Amygdala (tissue), 56 donors: ENCODE results near the gene LPCAT3.
"Not testable (repeated sequence)": the region's sequence is repeated elsewhere in the genome, so short reads cannot be mapped to it uniquely, and the experiment has no call there.

Experiments used
- DNase-seq, 56 donors: peaks; one replicate each; lab custom pipeline; 2025; lab: John Stamatoyannopoulos, UW

Gene LPCAT3

DNA sequence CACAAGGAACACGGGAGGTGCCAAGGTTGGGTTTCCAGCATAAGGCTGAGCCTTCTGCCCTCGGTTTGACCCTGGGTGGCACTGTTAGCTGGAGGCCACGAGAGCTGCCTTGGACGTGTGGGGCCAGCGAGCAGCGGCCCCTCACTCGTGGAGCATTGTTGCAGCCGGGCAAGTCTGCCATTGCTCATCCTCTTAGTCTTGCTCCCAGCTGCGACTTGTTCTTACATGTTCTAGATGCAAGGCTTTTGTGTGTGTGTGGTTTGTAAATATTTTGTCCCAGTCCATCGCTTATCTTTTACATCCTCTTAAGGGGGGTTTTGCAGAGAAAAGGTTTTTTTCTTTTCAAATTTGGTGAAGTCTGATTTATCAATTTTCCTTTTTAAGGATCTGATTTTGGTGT lies 21.1 kb upstream of the LPCAT3 start:
- DNase-seq: no peak

DNA sequence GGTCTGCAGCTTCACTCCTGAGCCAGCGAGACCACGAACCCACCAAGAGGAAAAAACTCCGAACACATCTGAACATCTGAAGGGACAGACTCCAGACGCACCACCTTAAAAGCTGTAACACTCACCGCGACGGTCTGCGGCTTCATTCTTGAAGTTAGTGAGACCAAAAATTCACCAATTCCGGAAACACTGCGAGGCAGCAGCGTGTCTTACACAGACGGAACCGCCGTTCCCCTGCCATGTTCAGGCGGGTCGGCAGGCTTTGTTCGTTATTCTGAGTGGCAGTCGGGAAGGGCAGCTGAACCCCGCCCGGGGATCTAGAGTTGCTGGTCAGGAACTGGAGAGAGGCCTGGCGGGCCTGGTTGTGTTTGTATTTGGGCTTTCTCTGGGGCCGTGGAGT lies 20.3 kb upstream of the LPCAT3 start:
- DNase-seq: no peak

DNA sequence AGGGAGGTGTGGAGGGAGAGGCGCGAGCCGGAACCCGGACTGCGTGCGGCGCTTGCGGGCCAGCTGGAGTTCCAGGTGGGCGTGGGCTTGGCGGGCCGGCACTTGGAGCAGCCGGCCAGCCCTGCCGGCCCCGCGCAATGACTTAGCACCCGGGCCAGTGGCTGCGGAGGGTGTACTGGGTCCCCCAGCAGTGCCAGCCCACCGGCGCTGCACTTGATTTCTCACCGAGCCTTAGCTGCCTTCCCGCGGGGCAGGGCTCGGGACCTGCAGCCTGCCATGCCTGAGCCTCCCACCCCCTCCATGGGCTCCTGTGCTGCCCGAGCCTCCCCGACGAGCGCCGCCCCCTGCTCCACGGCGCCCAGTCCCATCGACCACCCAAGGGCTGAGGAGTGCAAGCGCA lies 19.1 kb upstream of the LPCAT3 start:
- DNase-seq: not testable (repeated sequence)

DNA sequence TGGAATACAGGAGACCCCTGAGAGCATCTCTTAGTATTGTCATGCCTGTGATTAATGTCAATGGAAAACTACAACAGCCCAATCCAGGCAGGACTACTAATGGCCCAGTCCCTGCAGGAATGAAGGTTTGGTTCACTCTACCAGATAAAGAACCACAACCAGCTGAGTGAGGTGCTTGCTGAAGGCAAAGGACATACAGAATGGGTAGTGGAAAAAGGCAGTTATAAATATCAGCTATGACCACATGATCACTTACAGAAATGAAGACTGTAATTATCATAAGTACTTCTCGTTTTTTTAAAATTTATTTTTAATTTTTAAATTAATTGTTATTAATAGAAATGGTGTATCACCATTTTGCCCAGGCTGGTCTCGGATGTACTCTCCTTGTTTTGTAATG lies 17.2 kb upstream of the LPCAT3 start:
- DNase-seq: no peak

DNA sequence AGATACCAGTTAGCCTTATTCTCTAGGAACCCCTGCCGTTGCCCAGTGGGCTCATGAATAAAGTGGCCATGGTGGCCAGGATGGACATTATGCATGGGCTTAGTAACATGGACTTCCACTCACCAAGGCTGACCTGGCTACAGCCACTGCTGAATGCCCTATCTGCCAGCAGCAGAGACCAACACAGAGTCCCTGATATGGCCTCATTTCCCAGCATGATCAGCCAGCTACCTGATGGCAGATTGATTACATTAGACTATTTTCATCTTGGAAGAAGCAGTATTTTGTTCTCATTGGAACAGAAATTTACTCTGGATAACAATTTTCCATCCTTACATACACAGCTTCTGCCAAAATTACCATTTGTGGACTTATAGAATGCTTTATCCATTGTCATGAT lies 16.2 kb upstream of the LPCAT3 start:
- DNase-seq: no peak

DNA sequence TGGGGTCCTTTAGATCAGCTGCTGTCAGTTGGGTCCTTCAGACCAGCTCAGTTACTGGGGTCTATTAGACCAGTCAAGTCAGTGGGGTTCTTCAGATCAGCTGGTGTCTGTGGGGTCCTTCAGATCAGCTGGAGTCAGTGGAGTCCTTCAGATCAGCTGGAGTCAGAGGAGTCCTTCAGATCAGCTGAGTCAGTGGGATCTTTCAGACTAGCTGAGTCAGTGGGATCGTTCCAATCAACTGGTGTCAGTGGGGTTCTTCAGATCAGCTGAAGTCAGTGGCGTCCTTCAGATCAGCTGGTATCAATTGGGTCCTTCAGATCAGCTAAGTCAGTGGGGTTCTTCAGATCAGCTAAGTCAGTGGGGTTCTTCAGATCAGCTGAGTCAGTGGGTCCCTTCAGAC lies 14.7 kb upstream of the LPCAT3 start:
- DNase-seq: no peak

DNA sequence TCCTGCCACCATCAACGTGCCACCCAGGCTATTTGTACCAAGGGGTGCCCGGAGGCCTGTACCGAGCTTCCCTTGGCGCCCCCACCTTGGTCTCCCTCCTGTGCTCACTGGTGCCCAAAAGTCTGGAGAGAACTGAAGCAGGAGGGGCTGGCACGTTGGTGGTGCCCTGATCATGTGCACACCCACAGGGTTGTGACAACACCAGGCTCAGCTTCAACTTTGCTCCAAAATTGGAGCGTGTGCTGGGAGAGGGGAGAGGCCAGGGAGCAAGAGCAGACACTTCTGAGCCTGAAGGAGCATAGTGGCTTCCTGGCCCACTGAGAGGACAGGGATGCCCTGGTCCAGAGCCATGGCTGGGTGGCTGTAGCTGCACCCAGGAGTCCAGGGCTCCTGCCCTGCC lies 13.0 kb upstream of the LPCAT3 start:
- no peak for DNase-seq

DNA sequence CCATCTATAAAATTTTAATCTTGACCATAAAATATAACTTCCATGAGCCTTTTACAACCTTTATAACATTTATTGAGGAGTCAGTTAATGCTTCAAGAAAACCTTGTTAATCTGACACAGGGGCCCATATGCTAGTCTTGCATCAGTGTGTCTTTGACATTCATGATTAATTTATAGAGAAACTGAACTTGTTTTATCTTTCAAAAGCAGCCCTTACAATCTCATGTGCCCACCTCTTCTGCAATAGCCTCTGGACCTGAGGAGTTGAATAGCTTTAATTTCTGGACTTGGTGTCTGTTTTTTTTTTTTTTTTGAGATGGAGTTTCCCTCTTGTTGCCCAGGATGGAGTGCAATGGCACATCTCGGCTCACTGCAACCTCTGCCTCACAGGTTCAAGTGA lies 8.6 kb upstream of the LPCAT3 start:
- DNase-seq: no peak

DNA sequence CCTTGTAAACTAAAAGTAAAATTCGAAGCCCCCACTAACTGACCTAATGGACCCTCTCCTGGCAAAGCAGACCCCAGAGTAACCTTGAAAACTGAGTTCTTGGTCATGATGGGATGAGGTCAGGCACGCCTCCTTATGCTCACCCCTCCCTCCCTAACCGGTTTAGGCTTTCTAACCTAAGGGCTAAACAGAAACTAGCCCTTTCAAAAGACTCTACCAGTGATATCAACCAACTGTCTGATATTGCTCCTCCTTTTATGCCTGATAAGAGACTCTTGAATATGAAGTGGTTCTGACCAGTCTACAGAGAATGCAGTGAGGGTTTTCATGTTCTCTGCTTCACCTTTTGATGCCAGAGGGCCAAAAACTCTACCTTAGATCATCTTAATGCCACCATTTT lies 4.8 kb upstream of the LPCAT3 start:
- DNase-seq: no peak

DNA sequence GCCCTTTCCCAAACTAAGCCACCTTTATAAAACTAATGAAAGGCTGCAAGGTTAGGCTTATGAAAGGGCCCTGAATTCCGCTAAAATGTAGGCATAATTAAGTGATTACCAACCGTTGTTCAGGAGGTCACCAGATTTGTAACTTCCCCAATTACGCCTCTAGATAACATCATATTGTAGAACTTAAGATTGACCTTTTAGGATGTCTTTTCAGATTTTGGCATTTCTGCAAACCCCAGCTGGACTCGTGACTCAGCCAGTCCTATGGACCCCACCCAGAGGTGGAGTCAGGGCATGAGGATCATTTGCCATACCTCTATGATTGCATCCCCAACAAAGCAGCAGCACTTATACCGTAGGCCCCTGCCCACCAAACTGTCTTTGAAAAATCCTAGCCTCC lies 3.7 kb upstream of the LPCAT3 start:
- no peak for DNase-seq

DNA sequence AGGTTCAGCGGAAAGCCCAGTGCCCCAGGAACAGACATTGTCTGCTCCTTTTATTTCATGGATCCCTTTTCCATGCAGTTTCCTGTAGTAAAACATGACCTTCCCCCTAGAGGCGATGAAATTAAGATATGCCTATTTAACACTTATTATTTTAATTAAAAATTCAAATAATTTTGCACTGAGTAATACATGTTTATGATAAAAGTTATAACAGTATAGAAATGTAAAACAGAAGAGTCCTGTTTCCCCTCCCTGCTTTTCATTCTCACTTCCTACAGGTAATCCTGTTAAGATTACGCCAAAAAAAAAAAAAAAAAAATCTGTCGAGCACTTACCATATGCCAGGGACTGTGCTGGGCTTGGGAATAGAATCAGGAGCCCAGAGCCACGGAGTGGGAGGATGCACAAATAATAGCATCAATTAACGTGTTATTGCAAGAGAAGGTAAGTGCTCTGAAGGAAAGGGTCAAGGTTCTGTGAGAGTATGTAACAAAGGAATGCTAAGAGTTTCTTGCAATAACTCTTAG lies 830 bp upstream of the LPCAT3 start:
- DNase-seq: no peak

DNA sequence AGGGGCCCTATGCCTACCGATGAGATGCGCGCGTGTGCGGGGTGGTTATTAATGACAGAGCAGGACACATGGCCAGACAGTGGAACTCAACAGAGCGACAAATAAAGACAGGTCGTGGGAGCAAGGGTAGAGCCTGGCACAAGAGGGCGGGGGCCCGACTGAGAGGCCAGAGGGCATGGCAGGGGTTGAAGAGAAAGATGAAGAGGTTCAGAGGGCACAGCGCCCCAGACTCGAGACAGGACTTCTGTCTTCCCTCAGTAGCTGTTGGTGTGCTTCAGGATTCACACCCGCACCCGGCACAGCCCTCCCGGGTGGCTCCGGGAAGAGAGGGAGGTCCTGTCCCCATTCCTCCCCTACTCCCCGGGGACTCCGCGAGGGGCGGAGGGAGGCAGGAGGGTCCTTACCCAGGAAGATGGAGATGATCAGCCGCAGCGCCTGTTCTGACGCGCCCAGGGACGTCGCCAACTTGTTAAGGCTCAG lies 366 bp downstream of the LPCAT3 start:
- peak in 10 of 56 donors; percentile 30 to 63 (median 46) for DNase-seq

DNA sequence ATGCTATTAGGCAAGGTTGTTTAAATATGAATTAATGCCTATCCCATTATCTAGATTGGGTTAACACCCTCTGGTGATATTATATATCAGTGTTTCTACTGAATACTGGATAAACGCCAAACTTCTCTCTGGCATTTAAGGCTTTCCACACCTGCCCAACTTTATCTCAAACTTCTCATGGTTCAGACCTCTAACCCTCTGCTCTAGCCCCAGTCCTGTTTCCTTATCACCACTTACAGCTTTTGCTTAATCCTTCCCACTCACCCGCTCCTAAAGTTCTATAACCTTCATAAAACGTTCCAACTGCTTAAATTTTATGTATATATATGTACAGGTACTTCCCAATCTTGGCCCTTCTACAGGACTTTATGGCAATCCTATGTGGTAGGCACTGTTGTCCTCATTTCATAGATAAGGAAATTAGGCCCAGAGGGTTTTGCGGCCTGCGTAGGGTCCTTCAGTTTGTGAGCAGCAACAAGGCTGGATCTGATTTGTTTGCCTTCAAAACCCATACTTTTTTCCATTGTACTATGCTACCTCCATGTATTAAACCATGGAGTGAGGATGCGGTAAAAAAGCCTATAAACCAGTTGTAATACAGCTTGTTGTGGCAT lies 1.2 kb downstream of the LPCAT3 start:
- DNase-seq: no peak

DNA sequence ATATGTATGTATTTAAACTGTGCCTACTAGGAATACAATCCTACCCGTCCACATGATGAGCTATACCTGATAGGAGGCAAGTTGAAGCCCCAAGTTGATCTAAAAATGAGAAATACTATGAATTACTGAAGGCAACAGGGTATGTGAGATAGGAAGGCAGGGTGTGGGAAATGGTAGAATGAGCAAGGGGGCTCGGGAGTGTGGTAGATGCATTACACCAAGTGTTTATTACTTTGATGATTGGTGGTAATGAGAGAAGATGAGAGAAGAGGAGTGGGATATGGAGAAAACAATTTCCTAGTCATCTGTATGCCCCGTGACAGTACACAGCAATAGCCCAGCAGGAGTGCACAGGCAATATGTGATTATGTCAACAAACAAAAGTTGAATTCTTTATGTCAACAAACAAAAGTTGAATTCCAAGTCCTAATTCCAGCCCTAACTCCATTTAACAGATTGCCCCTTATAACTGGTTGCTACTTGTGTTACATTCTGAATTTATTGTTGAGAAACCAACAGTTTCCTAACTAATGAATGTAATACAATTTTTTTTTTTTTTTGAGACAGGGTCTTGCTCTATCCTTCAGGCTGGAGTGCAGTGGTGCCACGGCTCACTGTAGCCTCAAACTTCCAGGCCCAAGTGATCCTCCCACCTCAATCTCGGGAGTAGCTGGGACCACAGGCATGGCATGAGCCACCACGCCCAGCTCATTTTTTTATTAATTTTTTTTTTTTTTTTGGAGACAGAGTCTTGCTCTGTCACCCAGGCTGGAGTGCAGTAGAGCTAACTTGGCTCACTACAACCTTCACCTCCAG lies 2.5 kb downstream of the LPCAT3 start:
- DNase-seq: no peak

DNA sequence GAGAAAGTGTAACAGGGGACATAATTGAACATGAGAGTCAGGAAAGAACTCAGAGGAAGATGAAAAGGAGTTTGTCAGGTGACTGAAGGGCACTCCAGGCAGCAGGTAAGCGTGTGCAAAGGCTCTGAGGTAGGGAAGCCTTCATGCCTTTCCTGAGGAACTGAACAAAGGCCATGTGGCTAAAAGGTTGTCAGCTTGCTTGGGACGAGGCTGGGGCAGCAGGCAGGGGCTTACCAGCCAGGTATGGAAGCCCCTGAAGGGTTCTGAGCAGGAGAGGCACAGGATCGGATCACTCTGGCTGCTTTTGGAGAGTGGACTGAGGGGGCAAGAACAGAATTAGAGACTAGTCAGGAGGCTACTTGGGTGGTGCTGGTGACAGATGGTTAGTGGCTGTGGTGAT lies 5.2 kb downstream of the LPCAT3 start:
- DNase-seq: no peak

DNA sequence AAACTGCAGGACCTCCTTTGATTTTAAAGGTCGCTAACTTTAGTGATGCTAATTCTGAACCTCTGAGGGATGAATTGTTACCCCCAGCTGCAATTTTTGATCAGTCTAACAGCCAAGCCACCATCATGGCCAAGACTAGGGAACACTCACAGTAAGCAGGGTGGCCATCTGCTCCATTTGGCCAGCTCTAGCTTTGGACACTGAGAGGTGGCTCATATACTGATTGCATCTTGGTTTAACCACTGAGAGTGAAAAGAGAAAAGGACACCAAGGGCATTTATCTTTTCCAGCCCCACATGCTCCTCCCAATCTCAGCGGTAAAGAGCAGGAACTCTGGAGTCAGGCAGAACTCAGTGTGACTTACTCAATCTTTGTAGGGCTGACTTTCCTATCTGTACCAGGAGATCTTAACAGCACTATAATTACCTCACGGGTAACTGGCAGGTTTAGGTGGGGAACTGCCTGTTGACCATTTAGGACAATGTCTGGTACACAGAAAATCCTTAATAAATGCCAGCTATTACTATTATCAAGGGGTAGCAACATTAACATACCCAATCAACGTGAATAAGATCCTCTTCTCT lies 6.2 kb downstream of the LPCAT3 start:
- no peak for DNase-seq

DNA sequence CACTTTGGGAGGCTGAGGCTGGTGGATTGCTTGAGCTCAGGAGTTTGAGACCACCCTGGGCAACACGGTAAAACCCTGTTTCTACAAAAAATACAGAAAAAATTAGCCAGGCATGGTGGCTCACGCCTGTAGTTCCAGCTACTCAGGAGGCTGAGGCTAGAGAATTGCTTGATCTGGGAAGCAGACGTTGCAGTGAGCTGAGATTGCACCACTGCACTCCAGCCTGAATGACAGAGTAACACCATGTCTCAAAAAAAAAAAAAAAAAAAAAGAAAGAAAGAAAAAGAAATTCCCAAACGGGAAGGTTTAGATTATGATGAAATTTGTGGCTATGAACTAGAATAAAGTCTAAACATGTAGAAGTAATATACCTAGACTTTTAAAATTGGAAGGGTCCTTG lies 6.9 kb downstream of the LPCAT3 start:
- DNase-seq: not testable (repeated sequence)

DNA sequence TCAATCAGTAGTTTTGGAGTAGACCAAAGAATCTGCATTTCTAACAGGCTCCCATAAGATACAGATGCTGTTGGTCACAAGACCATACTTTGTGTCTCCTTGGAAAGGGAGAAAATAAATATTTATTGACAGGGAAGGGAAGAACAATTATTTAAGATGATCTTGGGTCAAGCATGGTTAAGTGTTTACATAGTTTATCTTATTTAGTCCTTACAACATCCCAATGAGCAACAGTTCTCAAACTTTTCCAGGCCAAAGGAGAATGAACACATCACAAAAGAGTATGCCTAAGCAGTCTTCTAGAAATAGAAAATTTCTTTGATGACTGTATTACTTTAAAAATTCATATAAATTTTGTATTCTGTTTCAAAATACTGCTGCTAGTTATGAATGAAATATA lies 8.8 kb downstream of the LPCAT3 start:
- no peak for DNase-seq

DNA sequence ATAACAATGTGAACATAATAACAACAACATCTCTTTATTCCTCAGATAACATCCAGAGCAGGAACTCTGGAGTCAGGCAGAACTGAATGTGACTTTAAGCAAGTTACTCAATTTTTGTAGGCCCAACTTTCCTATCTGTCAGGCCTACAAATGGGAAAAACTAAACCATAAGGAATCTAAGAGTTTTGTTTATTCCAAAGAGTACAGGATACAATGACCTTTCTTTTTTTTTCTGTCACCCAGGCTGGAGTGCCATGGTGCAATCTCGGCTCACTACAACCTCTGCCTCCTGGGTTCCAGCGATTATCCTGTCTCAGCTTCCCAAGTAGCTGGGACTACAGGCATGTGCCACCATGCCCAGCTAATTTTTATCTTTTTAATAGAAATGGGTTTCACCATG lies 9.4 kb downstream of the LPCAT3 start:
- no peak for DNase-seq

DNA sequence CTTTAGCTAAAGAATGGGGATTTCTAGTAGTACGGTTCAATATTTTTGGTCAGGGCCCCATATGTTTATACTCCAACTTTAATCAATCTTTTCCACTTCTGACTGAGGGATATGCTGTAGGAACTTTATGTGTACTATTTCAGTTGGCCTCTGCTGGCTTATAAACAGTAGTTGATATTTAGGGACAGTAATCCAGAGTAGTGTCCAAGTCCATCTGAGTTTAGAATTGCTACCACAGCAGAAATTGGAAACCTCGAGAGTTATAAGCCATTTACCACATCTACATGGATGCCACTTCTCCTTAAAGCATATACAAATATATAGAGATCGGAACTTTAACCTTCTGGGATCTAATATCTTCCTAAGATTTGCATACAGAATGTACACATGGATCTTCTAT lies 11.6 kb downstream of the LPCAT3 start:
- no peak for DNase-seq

DNA sequence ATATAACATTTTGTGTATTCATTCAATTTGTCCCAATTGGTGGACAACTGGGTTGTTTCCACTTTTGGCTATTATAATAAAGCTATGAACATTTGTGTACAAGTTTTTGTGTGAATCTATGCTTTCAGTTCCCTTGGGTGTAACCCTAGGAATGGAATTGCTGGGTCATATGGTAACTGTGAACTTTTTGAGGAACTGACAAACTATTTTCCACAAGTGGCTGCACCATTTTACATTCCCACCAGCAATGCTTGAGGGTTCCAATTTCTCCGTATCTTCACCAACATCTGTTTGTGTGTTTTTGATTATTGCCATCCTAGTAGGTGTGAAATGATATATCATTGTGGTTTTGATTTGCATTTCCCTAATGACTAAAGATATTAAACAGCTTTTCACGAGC lies 13.0 kb downstream of the LPCAT3 start:
- no peak for DNase-seq

DNA sequence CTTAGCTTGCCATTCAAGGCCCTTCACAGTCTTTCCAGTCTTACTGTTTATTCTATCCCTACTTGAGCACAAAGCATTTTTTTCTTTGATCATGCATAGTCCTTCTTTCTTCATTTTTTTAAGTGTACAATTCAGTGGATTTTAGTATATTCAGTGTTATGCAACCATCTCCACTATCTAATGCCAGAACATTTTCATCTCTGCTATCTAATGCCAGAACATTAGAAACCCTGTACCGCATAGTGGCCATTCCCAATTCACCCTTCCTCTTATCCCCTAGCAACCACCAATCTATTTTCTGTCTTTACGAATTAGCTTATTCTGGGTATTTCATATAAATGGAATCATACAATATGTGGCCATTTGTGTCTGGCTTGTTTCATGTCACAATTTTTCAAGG lies 13.4 kb downstream of the LPCAT3 start:
- DNase-seq: no peak
